HCT116 (cell line): ENCODE results near the gene NOXRED1. TPM values are rescaled to one million over a fixed set of nuclear protein-coding genes. Genes with fewer than 3 reads are reported as not detected.

Source experiments
- ATAC-seq: fragments of 200-7000 bp; cut with Tn5 transposase; 2 replicates; pipeline ENCODE4 v1.9.1; 2020; ENCODE audit warnings: mild to moderate bottlenecking, moderate library complexity
- BruUV-seq: library from RNA; stranded (reverse); fragments of 400-500 nt; replicated peaks from 2 replicates; lab custom pipeline; 2021; lab: Mats Ljungman, UMichigan
- CTCF ChIA-PET: fragments of 300-600 bp; sonication (Branson Sonifier 250); formaldehyde crosslinking; loops from one replicate; lab custom pipeline; 2021; ENCODE audit warnings: antibody characterized with exemption; lab: Charles Lee
- POLR2A ChIA-PET: fragments of 300-600, 350-600 bp; sonication (Branson Sonifier 250); formaldehyde crosslinking; loops from one replicate; lab custom pipeline; 2021; ENCODE audit warnings: antibody characterized with exemption; lab: Charles Lee
- RAD21 ChIA-PET, 2 experiments: fragments of 300-600 bp; sonication (Branson Sonifier 250); formaldehyde crosslinking; loops; one replicate each; lab custom pipeline; 2023; ENCODE audit warnings: low total read pairs in 2 of 2; ENCODE audit not compliant: uncharacterized antibody in 2 of 2, unreplicated experiment in 2 of 2, low non-redundant PET in 1 of 2; lab: Charles Lee
- DNase-seq: peaks from one replicate; pipeline ENCODE4 v3.0.0-alpha.2; 2010; ENCODE audit warnings: low read depth, low spot score
- H2AFZ ChIP-seq: fragments of 200-600 bp; shearing (Covaris generic), sonication (generic); 2 replicates; pipeline ENCODE4 v1.6.1; 2017; ENCODE audit warnings: low read depth, mixed run types, mixed read lengths, antibody characterized with exemption, low read length; ENCODE audit not compliant: poor library complexity, severe bottlenecking
- H3K27ac ChIP-seq: 2 replicates; pipeline ENCODE4 v1.5.1; 2012; ENCODE audit warnings: low read depth, low read length
- H3K27me3 ChIP-seq: fragments of 200-600 bp; sonication (generic); 2 replicates; pipeline ENCODE4 v1.6.1; 2016; ENCODE audit warnings: mixed run types, low read length, mixed read lengths; ENCODE audit not compliant: insufficient read depth
- H3K36me3 ChIP-seq, 2 experiments: fragments of 200-500 bp in 1 of 2; fragments of 200-600 bp in 1 of 2; sonication (Bioruptor generic) in 1 of 2; sonication (generic) in 1 of 2; 2 replicates each; pipeline versions ENCODE4 v1.5.1 to v1.6.1; 2014 to 2016; ENCODE audit warnings: low read length in 2 of 2, inconsistent platforms in 1 of 2, mixed read lengths in 1 of 2, mixed run types in 1 of 2; ENCODE audit not compliant: insufficient read depth in 2 of 2, control insufficient read depth in 1 of 2
- H3K4me1 ChIP-seq, 2 experiments: fragments of 200-600 bp in 1 of 2; sonication (generic) in 1 of 2; 2 replicates each; pipeline versions ENCODE4 v1.5.1 to v1.6.1; 2012 to 2017; ENCODE audit warnings: low read length in 2 of 2, inconsistent platforms in 1 of 2, mild to moderate bottlenecking in 1 of 2, mixed read lengths in 1 of 2, mixed run types in 1 of 2, moderate library complexity in 1 of 2; ENCODE audit not compliant: insufficient read depth in 2 of 2, control insufficient read depth in 1 of 2
- H3K4me2 ChIP-seq: fragments of 200-600 bp; sonication (generic); 2 replicates; pipeline ENCODE4 v1.6.1; 2017; ENCODE audit warnings: mixed run types, low read length, mixed read lengths
- H3K4me3 ChIP-seq, 2 experiments: fragments of 200-600 bp in 1 of 2; sonication (generic) in 1 of 2; replicated peaks in 1 of 2; 2 replicates each; pipeline ENCODE4 v1.5.1; 2011 to 2016; ENCODE audit warnings: low read length in 2 of 2, control low read depth in 1 of 2, low read depth in 1 of 2, mild to moderate bottlenecking in 1 of 2, mixed read lengths in 1 of 2, mixed run types in 1 of 2
- H3K79me2 ChIP-seq: fragments of 200-600 bp; sonication (generic); 2 replicates; pipeline ENCODE4 v1.6.1; 2017; ENCODE audit warnings: mild to moderate bottlenecking, mixed run types, low read length, moderate library complexity, mixed read lengths; ENCODE audit not compliant: insufficient read depth
- H3K9ac ChIP-seq: fragments of 200-600 bp; sonication (generic); 2 replicates; pipeline ENCODE4 v1.6.1; 2016; ENCODE audit warnings: low read length, mixed read lengths
- H3K9me2 ChIP-seq: fragments of 200-600 bp; sonication (generic), shearing (Covaris generic); 2 replicates; pipeline ENCODE4 v1.6.1; 2017; ENCODE audit warnings: mixed run types, mild to moderate bottlenecking, moderate library complexity; ENCODE audit not compliant: insufficient read depth
- H3K9me3 ChIP-seq, 2 experiments: fragments of 200-500 bp in 1 of 2; fragments of 200-600 bp in 1 of 2; sonication (Bioruptor generic) in 1 of 2; sonication (generic) in 1 of 2; 2 replicates each; pipeline ENCODE4 v1.6.1; 2014 to 2017; ENCODE audit warnings: low read length in 2 of 2, mixed read lengths in 2 of 2, inconsistent platforms in 1 of 2, low read depth in 1 of 2, mild to moderate bottlenecking in 1 of 2, mixed run types in 1 of 2, moderate library complexity in 1 of 2; ENCODE audit not compliant: control insufficient read depth in 1 of 2, insufficient read depth in 1 of 2
- H4K20me1 ChIP-seq: fragments of 200-600 bp; sonication (generic), shearing (Covaris generic); 2 replicates; pipeline ENCODE4 v1.6.1; 2017; ENCODE audit warnings: mixed run types, mild to moderate bottlenecking, moderate library complexity; ENCODE audit not compliant: insufficient read depth
- ATF3 ChIP-seq: IDR thresholded peaks from 2 replicates; pipeline ENCODE4 v1.6.1; 2012
- CBX3 ChIP-seq: IDR thresholded peaks from 2 replicates; pipeline ENCODE4 v1.6.1; 2012; ENCODE audit warnings: low read depth
- CEBPB ChIP-seq: IDR thresholded peaks from 2 replicates; pipeline ENCODE4 v1.6.1; 2012; ENCODE audit warnings: low read depth
- ELF1 ChIP-seq: IDR thresholded peaks from 2 replicates; pipeline ENCODE4 v1.6.1; 2012; ENCODE audit warnings: low read depth, borderline replicate concordance
- EZH2 ChIP-seq: fragments of 200-600 bp; sonication (generic); IDR thresholded peaks from 2 replicates; pipeline ENCODE4 v1.6.1; 2017; ENCODE audit warnings: antibody characterized with exemption, mixed run types
- POLR2A ChIP-seq: IDR thresholded peaks from 2 replicates; pipeline ENCODE4 v1.7.0; 2011; ENCODE audit warnings: borderline replicate concordance; ENCODE audit not compliant: insufficient read depth, insufficient read length; ENCODE audit errors: extremely low read depth
- POLR2AphosphoS5 ChIP-seq: IDR thresholded peaks from 2 replicates; pipeline ENCODE4 v1.6.1; 2011; ENCODE audit warnings: mild to moderate bottlenecking, low read depth, low read length, moderate library complexity
- RAD21 ChIP-seq: IDR thresholded peaks from 2 replicates; pipeline ENCODE4 v1.6.1; 2012; ENCODE audit warnings: low read depth, mild to moderate bottlenecking
- REST ChIP-seq: IDR thresholded peaks from 2 replicates; pipeline ENCODE4 v1.6.1; 2012; ENCODE audit warnings: low read depth
- SP1 ChIP-seq: IDR thresholded peaks from 2 replicates; pipeline ENCODE4 v1.6.1; 2012; ENCODE audit warnings: low read depth
- SRF ChIP-seq: IDR thresholded peaks from 2 replicates; pipeline ENCODE4 v1.6.1; 2012; ENCODE audit warnings: low read depth
- ZBTB33 ChIP-seq: IDR thresholded peaks from 2 replicates; pipeline ENCODE4 v1.6.1; 2011; ENCODE audit warnings: mild to moderate bottlenecking, low read length, moderate library complexity; ENCODE audit not compliant: insufficient replicate concordance; ENCODE audit errors: extremely low read depth
- ZFX ChIP-seq: fragments of 450-650 bp; IDR thresholded peaks from 2 replicates; pipeline ENCODE4 v1.6.1; 2017
- ZNF274 ChIP-seq: fragments of 200-500 bp; sonication (Bioruptor generic); IDR thresholded peaks from 2 replicates; pipeline ENCODE4 v1.6.1; 2014; ENCODE audit warnings: mild to moderate bottlenecking, low read depth, low read length, inconsistent platforms
- intact Hi-C: fragments of 100-400 bp; cut with micrococcal nuclease; formaldehyde crosslinking; loops from 2 replicates; pipeline ENCODE4 v1.10.0; 2022
- total RNA-seq: library from RNA; stranded (reverse); gene quantifications from one replicate; pipeline ENCODE4 v1.2.1, GENCODE V29; 2021; ENCODE audit not compliant: unreplicated experiment

The NOXRED1 gene
- total RNA-seq, 1 experiment from 2014 or later: 0.66 TPM

DNA sequence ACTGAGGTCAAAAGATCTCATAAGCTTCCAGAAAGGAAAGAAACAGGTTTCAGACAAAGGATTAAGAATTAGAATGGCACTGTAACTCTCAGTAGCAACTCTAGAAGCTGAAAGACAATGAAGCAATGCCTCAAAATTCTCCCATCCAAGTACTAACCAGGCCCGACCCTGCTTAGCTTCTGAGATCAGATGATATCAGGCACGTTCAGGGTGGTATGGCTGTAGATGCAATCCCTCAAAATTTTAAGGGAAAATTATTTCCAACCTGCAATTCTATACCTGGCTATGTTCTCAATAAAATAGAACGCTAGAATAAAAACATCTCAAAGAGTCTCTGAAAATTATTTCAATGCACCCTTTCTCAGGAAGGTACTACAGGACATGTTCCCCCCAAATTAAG lies 19.6 kb downstream of the NOXRED1 start:
- no peak overlapping the region for H3K27ac ChIP-seq
- H4K20me1 ChIP-seq: no peaks in the 10 kb centered on the region
- H3K4me3 ChIP-seq: no peak overlapping the region
- H2AFZ ChIP-seq: no peak overlapping the region
- H3K27me3 ChIP-seq: no peaks in the 10 kb centered on the region
- no peaks in the 10 kb centered on the region for H3K79me2 ChIP-seq
- RAD21 ChIA-PET: no interaction called here
- no peaks in the 10 kb centered on the region for H3K9me3 ChIP-seq
- no peak overlapping the region for H3K9ac ChIP-seq
- no peaks in the 10 kb centered on the region for H3K36me3 ChIP-seq
- no TSS peak for BruUV-seq
- H3K4me2 ChIP-seq: no peak overlapping the region
- H3K4me1 ChIP-seq: no peaks in the 10 kb centered on the region
- no peaks in the 10 kb centered on the region for H3K9me2 ChIP-seq
- TF ChIP-seq SP1 (no peak), RAD21 (no peak), ZNF274 (no peak)
- intact Hi-C loops: no loop called here
- CTCF ChIA-PET: no interaction called here
- POLR2A ChIA-PET: no interaction called here
- DNase-seq (no peak), ATAC-seq (no peak)

- BruUV-seq: no TSS peak
- ATAC-seq (no peak), DNase-seq (no peak)
- no peak overlapping the region for H2AFZ ChIP-seq
- ChIA-PET POLR2A (no interaction called here), CTCF (no interaction called here), RAD21 (no interaction called here)
- TF ChIP-seq ELF1 (no peak), POLR2A (no peak), CEBPB (no peak), SRF (no peak), ZBTB33 (no peak), CBX3 (no peak), RAD21 (no peak), POLR2AphosphoS5 (no peak), SP1 (no peak), ZFX (no peak), REST (no peak), ATF3 (no peak), EZH2 (no peak), ZNF274 (no peak)
- no peak overlapping the region for H3K9ac ChIP-seq
- intact Hi-C loops: no loop called here
- no peak overlapping the region for H3K4me2 ChIP-seq
- H3K9me3 ChIP-seq: no peaks in the 10 kb centered on the region
- H3K36me3 ChIP-seq: no peaks in the 10 kb centered on the region
- no peak overlapping the region for H3K4me3 ChIP-seq
- no peaks in the 10 kb centered on the region for H3K79me2 ChIP-seq
- H3K27me3 ChIP-seq: no peaks in the 10 kb centered on the region
- no peaks in the 10 kb centered on the region for H4K20me1 ChIP-seq
- no peaks in the 10 kb centered on the region for H3K4me1 ChIP-seq
- no peaks in the 10 kb centered on the region for H3K9me2 ChIP-seq
- H3K27ac ChIP-seq: no peak overlapping the region
These were observed 23.1 kb downstream of the NOXRED1 start for GRCh38 chr14:77400216-77400615.
